Progenitor cell of endocrine pancreas (in vitro differentiated cells): ENCODE measurements around the gene MEGF6. TPM values are rescaled to one million over a fixed set of nuclear protein-coding genes. Genes with fewer than 3 reads are reported as not detected.

Experiments
- DNase-seq: peaks from one replicate; pipeline ENCODE4 v3.0.0; 2021; ENCODE audit warnings: low spot score; ENCODE audit not compliant: unreplicated experiment
- H3K27ac Mint-ChIP-seq: 2 replicates; pipeline ENCODE4 v1.8.0; 2021; ENCODE audit warnings: mild to moderate bottlenecking, moderate library complexity, mixed read lengths
- H3K27me3 Mint-ChIP-seq: 2 replicates; pipeline ENCODE4 v1.8.0; 2021; ENCODE audit warnings: mixed read lengths
- H3K36me3 Mint-ChIP-seq: 2 replicates; pipeline ENCODE4 v1.8.0; 2022; ENCODE audit warnings: mixed read lengths; ENCODE audit not compliant: insufficient read depth
- H3K4me1 Mint-ChIP-seq: 2 replicates; pipeline ENCODE4 v1.8.0; 2021; ENCODE audit warnings: low read depth, mixed read lengths
- H3K4me3 Mint-ChIP-seq: 2 replicates; pipeline ENCODE4 v1.8.0; 2021; ENCODE audit warnings: low read depth, mild to moderate bottlenecking, moderate library complexity, mixed read lengths
- H3K9me3 Mint-ChIP-seq: 2 replicates; pipeline ENCODE4 v1.8.0; 2021; ENCODE audit warnings: low read depth, mixed read lengths
- total RNA-seq: library from RNA; stranded (reverse); gene quantifications from 2 replicates; pipeline ENCODE4 v1.2.1, GENCODE V29; 2021
- TF ChIP-seq, protein P1 (sequence below): fragments of 200-600 bp; sonication (generic); IDR thresholded peaks from one replicate; pipeline ENCODE4 v1.5.0; 2021; ENCODE audit warnings: antibody characterized with exemption, mild to moderate bottlenecking; ENCODE audit not compliant: unreplicated experiment

MEGF6 gene
- total RNA-seq, 1 donor from 2014 or later, result 83.8 TPM

DNA sequence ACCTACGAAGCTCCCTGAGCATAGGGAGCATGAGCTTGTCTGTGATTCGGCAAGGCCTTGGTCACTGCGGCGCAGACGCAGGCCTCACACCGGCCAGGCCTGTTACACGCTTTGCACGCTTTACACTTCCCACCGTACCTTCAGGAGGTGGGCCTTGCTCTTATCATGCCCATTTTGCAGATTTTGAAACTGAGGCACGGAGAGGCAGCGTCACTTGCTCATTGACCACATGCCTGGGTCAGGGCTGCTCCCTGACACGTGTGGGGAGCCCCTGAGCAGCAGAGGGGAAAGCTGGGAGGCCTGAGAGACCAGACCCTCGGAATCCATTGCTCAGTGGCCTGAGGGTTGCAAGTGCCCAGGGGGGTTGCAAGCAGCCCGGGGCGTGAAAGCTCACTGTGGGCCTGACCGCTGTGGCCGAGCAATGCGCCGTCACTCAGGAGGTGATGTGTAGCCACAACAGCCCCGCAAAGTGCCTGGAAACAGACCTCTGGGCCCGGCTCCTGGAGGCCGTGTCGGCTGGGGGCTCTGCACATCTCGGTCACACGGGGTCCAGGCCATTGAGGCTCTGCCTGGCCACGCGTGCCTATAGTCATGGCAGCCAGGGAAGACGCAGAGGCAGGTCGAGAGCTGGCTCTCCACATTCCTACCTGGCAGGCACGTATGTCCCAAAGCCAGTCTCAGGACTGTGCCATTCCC lies 149.9 kb downstream of the MEGF6 start:
- no peak for DNase-seq
- Mint-ChIP-seq H3K27ac (no peak overlapping the region), H3K9me3 (no peaks in the 10 kb centered on the region), H3K27me3 (no peaks in the 10 kb centered on the region), H3K4me1 (peaks cover 20% of the 10 kb centered on the region), H3K4me3 (no peak overlapping the region), H3K36me3 (no peaks in the 10 kb centered on the region)
- TF ChIP-seq, protein P1, sequence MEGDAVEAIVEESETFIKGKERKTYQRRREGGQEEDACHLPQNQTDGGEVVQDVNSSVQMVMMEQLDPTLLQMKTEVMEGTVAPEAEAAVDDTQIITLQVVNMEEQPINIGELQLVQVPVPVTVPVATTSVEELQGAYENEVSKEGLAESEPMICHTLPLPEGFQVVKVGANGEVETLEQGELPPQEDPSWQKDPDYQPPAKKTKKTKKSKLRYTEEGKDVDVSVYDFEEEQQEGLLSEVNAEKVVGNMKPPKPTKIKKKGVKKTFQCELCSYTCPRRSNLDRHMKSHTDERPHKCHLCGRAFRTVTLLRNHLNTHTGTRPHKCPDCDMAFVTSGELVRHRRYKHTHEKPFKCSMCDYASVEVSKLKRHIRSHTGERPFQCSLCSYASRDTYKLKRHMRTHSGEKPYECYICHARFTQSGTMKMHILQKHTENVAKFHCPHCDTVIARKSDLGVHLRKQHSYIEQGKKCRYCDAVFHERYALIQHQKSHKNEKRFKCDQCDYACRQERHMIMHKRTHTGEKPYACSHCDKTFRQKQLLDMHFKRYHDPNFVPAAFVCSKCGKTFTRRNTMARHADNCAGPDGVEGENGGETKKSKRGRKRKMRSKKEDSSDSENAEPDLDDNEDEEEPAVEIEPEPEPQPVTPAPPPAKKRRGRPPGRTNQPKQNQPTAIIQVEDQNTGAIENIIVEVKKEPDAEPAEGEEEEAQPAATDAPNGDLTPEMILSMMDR, result no peak

- Mint-ChIP-seq H3K27me3 (no peaks in the 10 kb centered on the region), H3K27ac (peak overlapping the region; percentile 89), H3K36me3 (no peaks in the 10 kb centered on the region), H3K4me3 (no peak overlapping the region), H3K4me1 (peaks cover 20% of the 10 kb centered on the region), H3K9me3 (no peaks in the 10 kb centered on the region)
- TF ChIP-seq, protein P1, result no peak
- DNase-seq, result no peak
Measured at GRCh38 chr1:3460672-3461131, 150.6 kb downstream of the MEGF6 start.

DNA sequence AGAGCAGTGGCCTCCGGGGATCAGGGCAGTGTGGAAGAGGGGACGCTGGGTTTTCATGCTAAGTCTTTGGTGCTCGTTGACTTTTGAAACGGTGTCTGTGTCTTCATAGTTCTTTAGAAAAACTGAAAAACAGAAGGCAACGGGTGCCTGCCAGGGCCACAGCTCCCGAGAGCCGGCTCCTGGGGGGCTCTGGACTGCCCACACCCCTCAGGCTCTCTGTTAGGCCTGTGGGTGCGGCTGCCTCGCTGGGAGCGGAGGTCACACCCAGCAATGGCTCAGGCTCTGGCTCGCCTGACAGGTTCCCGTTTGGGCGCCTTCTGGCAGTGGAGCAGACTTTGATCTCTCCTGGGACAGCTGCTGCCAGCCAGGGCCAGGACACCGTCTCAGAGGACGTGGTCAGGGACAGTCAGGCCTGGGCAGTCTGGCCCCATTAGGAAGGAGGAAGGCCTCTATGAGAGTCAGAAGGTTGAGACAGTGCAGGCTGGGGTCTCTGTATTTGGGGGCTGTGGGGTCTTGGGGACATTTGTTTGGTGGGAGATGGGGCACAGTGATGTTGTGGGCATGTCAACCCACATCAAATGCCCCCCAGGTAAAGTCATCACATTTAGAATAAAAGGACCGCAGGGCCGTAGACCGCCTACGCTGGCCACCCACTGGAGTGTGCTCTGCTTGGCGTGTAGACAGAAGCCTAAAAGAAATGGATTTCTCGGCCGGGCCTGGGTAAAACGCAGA lies 151.2 kb downstream of the MEGF6 start:
- H3K36me3 Mint-ChIP-seq, result no peaks in the 10 kb centered on the region
- no peaks in the 10 kb centered on the region for H3K9me3 Mint-ChIP-seq
- H3K4me3 Mint-ChIP-seq, result no peak overlapping the region
- DNase-seq, result no peak
- H3K27me3 Mint-ChIP-seq, result no peaks in the 10 kb centered on the region
- peak overlapping the region; percentile 89 for H3K27ac Mint-ChIP-seq
- TF ChIP-seq, protein P1, result no peak
- peaks cover 20% of the 10 kb centered on the region for H3K4me1 Mint-ChIP-seq

- no peaks in the 10 kb centered on the region for H3K27me3 Mint-ChIP-seq
- peak overlapping the region; percentile 89 for H3K27ac Mint-ChIP-seq
- TF ChIP-seq, protein P1, result no peak
Measured at GRCh38 chr1:3459051-3459908, 152.0 kb downstream of the MEGF6 start.

More at GRCh38 chr1:3459051-3459908, 152.0 kb downstream of the MEGF6 start:
- Mint-ChIP-seq H3K36me3 (no peaks in the 10 kb centered on the region), H3K9me3 (no peaks in the 10 kb centered on the region), H3K4me3 (no peak overlapping the region), H3K4me1 (peaks cover 20% of the 10 kb centered on the region)
- DNase-seq, result no peak
